HepG2 (cell line): Measurements from ENCODE around the gene SLC29A1. TPM values are rescaled to one million over a fixed set of nuclear protein-coding genes. Genes with fewer than 3 reads are reported as not detected.
A peak's percentile ranks its signal among the peaks of the same experiment; 100 is the strongest.

Source experiments
- BHLHE40 ChIP-seq: IDR thresholded peaks from 2 replicates; pipeline ENCODE4 v1.6.1; 2011; ENCODE audit warnings: low read length, improper control_type of control experiment
- BRF2 ChIP-seq: sonication (generic); formaldehyde crosslinking; IDR thresholded peaks from 2 replicates; pipeline ENCODE4 v1.8.1; 2022; ENCODE audit warnings: mild to moderate bottlenecking, missing genetic modification reagents
- DMAP1 ChIP-seq: IDR thresholded peaks from 2 replicates; pipeline ENCODE4 v1.6.1; 2016
- GPN1 ChIP-seq: sonication (generic); formaldehyde crosslinking; IDR thresholded peaks from 2 replicates; pipeline ENCODE4 v1.5.1; 2020; ENCODE audit warnings: missing genetic modification reagents, borderline replicate concordance
- HNF4A ChIP-seq: sonication (generic); formaldehyde crosslinking; IDR thresholded peaks from 2 replicates; pipeline ENCODE4 v1.4.0; 2020; ENCODE audit warnings: missing genetic modification reagents
- MEIS2 ChIP-seq: sonication (generic); formaldehyde crosslinking; IDR thresholded peaks from 2 replicates; pipeline ENCODE4 v1.9.0; 2021; ENCODE audit warnings: mild to moderate bottlenecking, missing genetic modification reagents
- PRDM4 ChIP-seq: sonication (generic); formaldehyde crosslinking; IDR thresholded peaks from 2 replicates; pipeline ENCODE4 v1.9.0; 2021; ENCODE audit warnings: missing genetic modification reagents, borderline replicate concordance
- RBM39 ChIP-seq: fragments of 200-400 bp; formaldehyde crosslinking; IDR thresholded peaks from one replicate; pipeline ENCODE4 v1.6.1; 2018; ENCODE audit warnings: antibody characterized with exemption, mild to moderate bottlenecking, low read depth, low read length; ENCODE audit not compliant: poor library complexity, severe bottlenecking
- SP1 ChIP-seq, 2 experiments: fragments of 450-650 bp in 1 of 2; sonication (generic) in 1 of 2; formaldehyde crosslinking in 1 of 2; IDR thresholded peaks; 2 replicates each; pipeline versions ENCODE4 v1.4.0 to v1.6.1; 2016 to 2020; ENCODE audit warnings: missing genetic modification reagents in 1 of 2
- TGIF2 ChIP-seq: IDR thresholded peaks from 2 replicates; pipeline ENCODE4 v1.6.1; 2016; ENCODE audit warnings: control low read depth, missing compliant biosample characterization
- ZBED4 ChIP-seq: sonication (generic); formaldehyde crosslinking; IDR thresholded peaks from 2 replicates; pipeline ENCODE4 v1.4.0; 2020; ENCODE audit warnings: missing genetic modification reagents, borderline replicate concordance
- ZBTB25 ChIP-seq: IDR thresholded peaks from 2 replicates; pipeline ENCODE4 v1.6.1; 2018; ENCODE audit warnings: missing genetic modification reagents
- ZNF274 ChIP-seq: sonication (generic); formaldehyde crosslinking; IDR thresholded peaks from 2 replicates; pipeline ENCODE4 v1.5.1; 2020; ENCODE audit warnings: mild to moderate bottlenecking, missing genetic modification reagents
- ZNF414 ChIP-seq: sonication (generic); formaldehyde crosslinking; IDR thresholded peaks from 2 replicates; pipeline ENCODE4 v1.5.0; 2020; ENCODE audit warnings: missing genetic modification reagents
- ZNF44 ChIP-seq: sonication (generic); formaldehyde crosslinking; IDR thresholded peaks from 2 replicates; pipeline ENCODE4 v1.5.1; 2020; ENCODE audit warnings: mild to moderate bottlenecking, missing genetic modification reagents
- ZNF543 ChIP-seq: sonication (generic); formaldehyde crosslinking; IDR thresholded peaks from 2 replicates; pipeline ENCODE4 v1.4.0; 2020; ENCODE audit warnings: mild to moderate bottlenecking, missing genetic modification reagents
- ZNF563 ChIP-seq: sonication (generic); formaldehyde crosslinking; IDR thresholded peaks from 2 replicates; pipeline ENCODE4 v1.8.0; 2022; ENCODE audit warnings: mild to moderate bottlenecking, moderate library complexity, missing genetic modification reagents
- ZNF776 ChIP-seq: sonication (generic); formaldehyde crosslinking; IDR thresholded peaks from 2 replicates; pipeline ENCODE4 v1.4.0; 2020; ENCODE audit warnings: mild to moderate bottlenecking, missing genetic modification reagents
- polyA plus RNA-seq, 8 experiments: library from polyadenylated mRNA; depleted of rRNA in 3 of 8; stranded (reverse) in 7 of 8; unstranded in 1 of 8; fragments of >200 nt; fragmentation: Illumina TruSeq in 4 of 8; extraction: Trizol in 4 of 8; gene quantifications; 2 replicates each; pipeline versions ENCODE4 v1.2.1 to v1.2.3, GENCODE V29; 2011 to 2016; ENCODE audit warnings: low read depth in 4 of 8, missing spikeins in 1 of 8, mixed read lengths in 1 of 8; ENCODE audit not compliant: insufficient read depth in 1 of 8
- total RNA-seq, 5 experiments: library from RNA; depleted of rRNA; stranded (reverse); fragments of >200 nt; fragmentation: Illumina TruSeq; extraction: Trizol; gene quantifications; 2 replicates each; pipeline ENCODE4 v1.2.3, GENCODE V29; 2016; ENCODE audit warnings: low read depth in 1 of 5

Gene SLC29A1
- total and polyA plus RNA-seq, 2 of the 13 experiments (the other 11 are each of a cell fraction or from before 2014, with no cell fraction given), result 43.2 to 106 TPM

GRCh38 chr6:44202972-44203750 is 20.2 kb upstream of the SLC29A1 start (continued):
- TF ChIP-seq MEIS2, result 0 out of 2 replicates have a peak, but pooled peaks have one; percentile 5
- TF ChIP-seq HNF4A (CRISPR knock-in tag), result peak; percentile 53
- 0 out of 2 replicates have a peak, but pooled peaks have one; percentile 40 for TF ChIP-seq ZNF414
- TF ChIP-seq SP1 (IDR thresholded peaks at IDR 0.05), result no peak
- no peak for TF ChIP-seq SP1 (CRISPR knock-in tag; IDR thresholded peaks at IDR 0.05)
- no peak for TF ChIP-seq ZNF776 (CRISPR knock-in tag)
- TF ChIP-seq DMAP1, result no peak
- TF ChIP-seq BRF2, result no peak
- TF ChIP-seq GPN1 (CRISPR knock-in tag), result no peak
- TF ChIP-seq ZNF274 (CRISPR knock-in tag), result no peak
- no peak for TF ChIP-seq TGIF2 (CRISPR knock-in tag)
- peak; percentile 62 for TF ChIP-seq ZBED4 (CRISPR knock-in tag)
- no peak for TF ChIP-seq ZNF44 (CRISPR knock-in tag)
- no peak for TF ChIP-seq ZBTB25
- TF ChIP-seq RBM39, result no peak
- TF ChIP-seq ZNF543 (CRISPR knock-in tag), result 0 out of 2 replicates have a peak, but pooled peaks have one; percentile 39
- TF ChIP-seq PRDM4, result no peak
- TF ChIP-seq BHLHE40, result no peak
- TF ChIP-seq ZNF563, result no peak
